Measurements from ENCODE around the gene SMO. TPM values are rescaled to one million over a fixed set of nuclear protein-coding genes. Genes with fewer than 3 reads are reported as not detected.

Gene SMO
- total RNA-seq, 1 experiment from 2014 or later, result 12.8 TPM

DNA sequence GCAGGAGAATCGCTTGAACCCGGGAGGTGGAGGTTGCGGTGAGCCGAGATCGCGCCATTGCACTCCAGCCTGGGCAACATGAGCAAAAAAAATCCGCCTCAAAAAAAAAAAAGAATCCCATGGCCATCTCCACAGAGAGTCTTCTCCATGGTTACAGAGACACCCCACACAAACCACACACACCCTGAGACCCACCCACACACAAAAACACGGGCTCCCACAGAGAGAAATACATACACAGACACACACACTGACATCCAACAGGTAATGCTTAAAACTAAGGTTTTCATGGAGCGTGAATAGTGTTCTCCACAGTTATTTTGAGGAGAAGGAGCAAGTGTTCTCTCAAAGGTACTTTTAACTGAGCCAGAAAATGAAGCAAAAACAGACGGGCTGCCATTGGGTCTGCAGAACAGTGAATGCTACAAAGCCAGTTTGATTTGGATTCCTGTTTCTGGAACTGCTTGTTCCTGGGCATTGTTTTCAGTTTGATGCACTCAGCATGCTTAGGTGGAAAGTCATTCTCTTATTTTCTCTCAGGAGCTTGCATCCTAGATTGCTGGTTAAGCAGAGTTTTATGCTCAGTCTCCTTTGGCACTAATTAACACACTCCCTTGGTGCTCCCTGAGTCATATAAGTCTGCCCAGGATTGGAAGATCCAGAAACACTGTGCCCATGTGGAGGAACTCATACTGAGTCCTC lies 51.8 kb downstream of the SMO start:
- no peaks in the 10 kb centered on the region for H3K9me3 ChIP-seq (ENCODE audit: control insufficient read depth in 1 of 2, insufficient read depth in 1 of 2, low read depth in 1 of 2, low read length in 2 of 2)
- DNase-seq (ENCODE audit: low read depth, low spot score) (no peak), ATAC-seq (no peak)
- H3K27me3 ChIP-seq (ENCODE audit: insufficient read depth, low read length), result no peaks in the 10 kb centered on the region
- H4K20me1 ChIP-seq (ENCODE audit: insufficient read depth), result no peaks in the 10 kb centered on the region
- TF ChIP-seq, protein P1, sequence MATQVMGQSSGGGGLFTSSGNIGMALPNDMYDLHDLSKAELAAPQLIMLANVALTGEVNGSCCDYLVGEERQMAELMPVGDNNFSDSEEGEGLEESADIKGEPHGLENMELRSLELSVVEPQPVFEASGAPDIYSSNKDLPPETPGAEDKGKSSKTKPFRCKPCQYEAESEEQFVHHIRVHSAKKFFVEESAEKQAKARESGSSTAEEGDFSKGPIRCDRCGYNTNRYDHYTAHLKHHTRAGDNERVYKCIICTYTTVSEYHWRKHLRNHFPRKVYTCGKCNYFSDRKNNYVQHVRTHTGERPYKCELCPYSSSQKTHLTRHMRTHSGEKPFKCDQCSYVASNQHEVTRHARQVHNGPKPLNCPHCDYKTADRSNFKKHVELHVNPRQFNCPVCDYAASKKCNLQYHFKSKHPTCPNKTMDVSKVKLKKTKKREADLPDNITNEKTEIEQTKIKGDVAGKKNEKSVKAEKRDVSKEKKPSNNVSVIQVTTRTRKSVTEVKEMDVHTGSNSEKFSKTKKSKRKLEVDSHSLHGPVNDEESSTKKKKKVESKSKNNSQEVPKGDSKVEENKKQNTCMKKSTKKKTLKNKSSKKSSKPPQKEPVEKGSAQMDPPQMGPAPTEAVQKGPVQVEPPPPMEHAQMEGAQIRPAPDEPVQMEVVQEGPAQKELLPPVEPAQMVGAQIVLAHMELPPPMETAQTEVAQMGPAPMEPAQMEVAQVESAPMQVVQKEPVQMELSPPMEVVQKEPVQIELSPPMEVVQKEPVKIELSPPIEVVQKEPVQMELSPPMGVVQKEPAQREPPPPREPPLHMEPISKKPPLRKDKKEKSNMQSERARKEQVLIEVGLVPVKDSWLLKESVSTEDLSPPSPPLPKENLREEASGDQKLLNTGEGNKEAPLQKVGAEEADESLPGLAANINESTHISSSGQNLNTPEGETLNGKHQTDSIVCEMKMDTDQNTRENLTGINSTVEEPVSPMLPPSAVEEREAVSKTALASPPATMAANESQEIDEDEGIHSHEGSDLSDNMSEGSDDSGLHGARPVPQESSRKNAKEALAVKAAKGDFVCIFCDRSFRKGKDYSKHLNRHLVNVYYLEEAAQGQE (IDR thresholded peaks at IDR 0.05; ENCODE audit: low read depth), result no peak
- TF ChIP-seq EGR1 (IDR thresholded peaks at IDR 0.05; ENCODE audit: low read depth), result no peak
- TF ChIP-seq, protein P2, sequence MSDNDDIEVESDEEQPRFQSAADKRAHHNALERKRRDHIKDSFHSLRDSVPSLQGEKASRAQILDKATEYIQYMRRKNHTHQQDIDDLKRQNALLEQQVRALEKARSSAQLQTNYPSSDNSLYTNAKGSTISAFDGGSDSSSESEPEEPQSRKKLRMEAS (IDR thresholded peaks at IDR 0.05), result no peak
- TF ChIP-seq CEBPB (IDR thresholded peaks at IDR 0.05; ENCODE audit: low read depth), result no peak
- H3K27ac ChIP-seq (ENCODE audit: low read depth, low read length), result no peak overlapping the region
- no TSS peak for BruUV-seq (replicated peaks)
- no peak overlapping the region for H2AFZ ChIP-seq (ENCODE audit: low read depth, low read length, poor library complexity, severe bottlenecking)
- no peak overlapping the region for H3K4me3 ChIP-seq (replicated peaks in 1 of 2; ENCODE audit: low read depth in 1 of 2, low read length in 2 of 2)
- RAD21 ChIA-PET (ENCODE audit: low non-redundant PET in 1 of 2, low total read pairs in 2 of 2, uncharacterized antibody in 2 of 2, unreplicated experiment in 2 of 2), result no interaction called here
- H3K36me3 ChIP-seq (ENCODE audit: control insufficient read depth in 1 of 2, insufficient read depth in 2 of 2, low read length in 2 of 2), result no peaks in the 10 kb centered on the region
- H3K79me2 ChIP-seq (ENCODE audit: insufficient read depth, low read length), result no peaks in the 10 kb centered on the region
- H3K4me2 ChIP-seq (ENCODE audit: low read length), result no peak overlapping the region
- POLR2A ChIA-PET, result no interaction called here
- H3K9ac ChIP-seq (ENCODE audit: low read length), result no peak overlapping the region
- intact Hi-C loops (cut with micrococcal nuclease), result no loop called here
- H3K9me2 ChIP-seq (ENCODE audit: insufficient read depth), result no peaks in the 10 kb centered on the region
- CTCF ChIA-PET, result no interaction called here
- H3K4me1 ChIP-seq (ENCODE audit: control insufficient read depth in 1 of 2, insufficient read depth in 2 of 2, low read length in 2 of 2), result no peaks in the 10 kb centered on the region

DNA sequence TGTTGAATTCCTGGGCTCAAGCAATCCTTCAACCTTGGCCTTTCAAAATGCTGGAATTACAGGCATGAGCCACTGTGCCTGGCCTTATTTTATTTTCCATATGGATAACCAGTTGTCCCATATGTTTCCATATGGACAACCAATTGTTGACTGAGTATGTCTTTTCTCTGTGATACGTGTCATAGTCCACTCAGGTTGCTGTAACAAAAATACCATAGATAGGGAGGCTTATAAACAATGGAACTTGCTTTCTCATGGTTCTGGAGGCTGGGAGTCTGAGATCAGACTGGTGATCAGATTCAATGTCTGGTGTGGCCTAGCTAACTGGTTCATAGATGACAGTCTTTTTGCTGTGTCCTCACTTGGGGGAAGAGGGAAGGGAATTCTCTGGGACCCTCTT lies 55.8 kb downstream of the SMO start:
- ChIA-PET RAD21 (ENCODE audit: low non-redundant PET in 1 of 2, low total read pairs in 2 of 2, uncharacterized antibody in 2 of 2, unreplicated experiment in 2 of 2) (no interaction called here), POLR2A (no interaction called here), CTCF (no interaction called here)
- BruUV-seq (replicated peaks), result no TSS peak
- Histone ChIP-seq H3K4me2 (ENCODE audit: low read length) (no peak overlapping the region), H3K9ac (ENCODE audit: low read length) (no peak overlapping the region), H3K27ac (ENCODE audit: low read depth, low read length) (no peak overlapping the region), H3K9me2 (ENCODE audit: insufficient read depth) (no peaks in the 10 kb centered on the region), H3K27me3 (ENCODE audit: insufficient read depth, low read length) (no peaks in the 10 kb centered on the region), H2AFZ (ENCODE audit: low read depth, low read length, poor library complexity, severe bottlenecking) (no peak overlapping the region), H3K9me3 (ENCODE audit: control insufficient read depth in 1 of 2, insufficient read depth in 1 of 2, low read depth in 1 of 2, low read length in 2 of 2) (no peaks in the 10 kb centered on the region), H3K4me1 (ENCODE audit: control insufficient read depth in 1 of 2, insufficient read depth in 2 of 2, low read length in 2 of 2) (no peaks in the 10 kb centered on the region), H3K36me3 (ENCODE audit: control insufficient read depth in 1 of 2, insufficient read depth in 2 of 2, low read length in 2 of 2) (no peaks in the 10 kb centered on the region), H3K79me2 (ENCODE audit: insufficient read depth, low read length) (0 out of 2 replicates have a peak, but pooled peaks cover 3% of the 10 kb centered on the region), H3K4me3 (replicated peaks in 1 of 2; ENCODE audit: low read depth in 1 of 2, low read length in 2 of 2) (no peak overlapping the region), H4K20me1 (ENCODE audit: insufficient read depth) (no peaks in the 10 kb centered on the region)
- intact Hi-C loops (cut with micrococcal nuclease), result no loop called here
- ATAC-seq (no peak), DNase-seq (ENCODE audit: low read depth, low spot score) (no peak)
- no peak for TF ChIP-seq TCF7L2 (IDR thresholded peaks at IDR 0.05; ENCODE audit: borderline replicate concordance, extremely low read depth, insufficient read depth, insufficient read length)
- TF ChIP-seq, protein P3, sequence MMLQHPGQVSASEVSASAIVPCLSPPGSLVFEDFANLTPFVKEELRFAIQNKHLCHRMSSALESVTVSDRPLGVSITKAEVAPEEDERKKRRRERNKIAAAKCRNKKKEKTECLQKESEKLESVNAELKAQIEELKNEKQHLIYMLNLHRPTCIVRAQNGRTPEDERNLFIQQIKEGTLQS (IDR thresholded peaks at IDR 0.05), result no peak
- TF ChIP-seq POLR2A (IDR thresholded peaks at IDR 0.05; ENCODE audit: borderline replicate concordance, extremely low read depth, insufficient read depth, insufficient read length), result no peak
- TF ChIP-seq, protein P2 (IDR thresholded peaks at IDR 0.05), result no peak
- TF ChIP-seq SIN3A (IDR thresholded peaks at IDR 0.05; ENCODE audit: low read depth), result no peak
- no peak for TF ChIP-seq EGR1 (IDR thresholded peaks at IDR 0.05; ENCODE audit: low read depth)
- TF ChIP-seq, protein P4, sequence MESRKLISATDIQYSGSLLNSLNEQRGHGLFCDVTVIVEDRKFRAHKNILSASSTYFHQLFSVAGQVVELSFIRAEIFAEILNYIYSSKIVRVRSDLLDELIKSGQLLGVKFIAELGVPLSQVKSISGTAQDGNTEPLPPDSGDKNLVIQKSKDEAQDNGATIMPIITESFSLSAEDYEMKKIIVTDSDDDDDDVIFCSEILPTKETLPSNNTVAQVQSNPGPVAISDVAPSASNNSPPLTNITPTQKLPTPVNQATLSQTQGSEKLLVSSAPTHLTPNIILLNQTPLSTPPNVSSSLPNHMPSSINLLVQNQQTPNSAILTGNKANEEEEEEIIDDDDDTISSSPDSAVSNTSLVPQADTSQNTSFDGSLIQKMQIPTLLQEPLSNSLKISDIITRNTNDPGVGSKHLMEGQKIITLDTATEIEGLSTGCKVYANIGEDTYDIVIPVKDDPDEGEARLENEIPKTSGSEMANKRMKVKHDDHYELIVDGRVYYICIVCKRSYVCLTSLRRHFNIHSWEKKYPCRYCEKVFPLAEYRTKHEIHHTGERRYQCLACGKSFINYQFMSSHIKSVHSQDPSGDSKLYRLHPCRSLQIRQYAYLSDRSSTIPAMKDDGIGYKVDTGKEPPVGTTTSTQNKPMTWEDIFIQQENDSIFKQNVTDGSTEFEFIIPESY (IDR thresholded peaks at IDR 0.05; ENCODE audit: extremely low read depth, insufficient replicate concordance, low read length), result no peak
- TF ChIP-seq ELF1 (IDR thresholded peaks at IDR 0.05; ENCODE audit: borderline replicate concordance, low read depth), result no peak
- TF ChIP-seq POLR2AphosphoS5 (IDR thresholded peaks at IDR 0.05; ENCODE audit: low read depth, low read length), result no peak
- TF ChIP-seq CEBPB (IDR thresholded peaks at IDR 0.05; ENCODE audit: low read depth), result no peak
- TF ChIP-seq SRF (IDR thresholded peaks at IDR 0.05; ENCODE audit: low read depth), result no peak
- no peak for TF ChIP-seq RAD21 (IDR thresholded peaks at IDR 0.05; ENCODE audit: low read depth)
- no peak for TF ChIP-seq SP1 (IDR thresholded peaks at IDR 0.05; ENCODE audit: low read depth)
